IMR-90 (cell line): ENCODE measurements around the gene CALML4. TPM values are rescaled to one million over a fixed set of nuclear protein-coding genes. Genes with fewer than 3 reads are reported as not detected.

ENCODE experiments used
- ATAC-seq: fragments of 200-7000 bp; cut with Tn5 transposase; 2 replicates; pipeline ENCODE4 v1.9.1; 2020; ENCODE audit warnings: low read depth, mild to moderate bottlenecking, moderate library complexity
- BruUV-seq: library from RNA; stranded (reverse); fragments of 400-500 nt; replicated peaks from 2 replicates; lab custom pipeline; 2021; lab: Mats Ljungman, UMichigan
- CTCF ChIA-PET: fragments of 300-600 bp; formaldehyde crosslinking; extraction: SDS; loops from one replicate; lab custom pipeline; 2021; ENCODE audit warnings: antibody characterized with exemption; lab: Yijun Ruan, JAX
- POLR2A ChIA-PET: fragments of 300-600 bp; sonication (Branson Sonifier 250); formaldehyde crosslinking; loops from one replicate; lab custom pipeline; 2022; ENCODE audit warnings: antibody characterized with exemption; ENCODE audit not compliant: unreplicated experiment; lab: Charles Lee
- DNase-seq: peaks from one replicate; pipeline ENCODE4 v3.0.0; 2013
- H2AFZ ChIP-seq: replicated peaks from 2 replicates; pipeline ENCODE3; 2013; ENCODE audit warnings: low read length, mild to moderate bottlenecking; ENCODE audit not compliant: poor library complexity
- H2AK5ac ChIP-seq: 2 replicates; pipeline ENCODE4 v1.6.1; 2013; ENCODE audit warnings: low read depth, low read length, inconsistent platforms
- H2AK9ac ChIP-seq: replicated peaks from 2 replicates; pipeline ENCODE3; 2013; ENCODE audit warnings: mild to moderate bottlenecking, low read depth, low read length, moderate library complexity; ENCODE audit not compliant: poor library complexity
- H2BK120ac ChIP-seq: 2 replicates; pipeline ENCODE4 v1.6.1; 2013; ENCODE audit warnings: low read depth, low read length, inconsistent platforms
- H2BK15ac ChIP-seq: 3 replicates; pipeline ENCODE4 v1.6.1; 2013; ENCODE audit warnings: low read depth, low read length, inconsistent platforms
- H2BK20ac ChIP-seq: 2 replicates; pipeline ENCODE4 v1.6.1; 2013; ENCODE audit warnings: low read depth, mild to moderate bottlenecking, inconsistent platforms, low read length, moderate library complexity
- H2BK5ac ChIP-seq: 2 replicates; pipeline ENCODE4 v1.6.1; 2013; ENCODE audit warnings: mild to moderate bottlenecking, low read depth, low read length, inconsistent platforms; ENCODE audit not compliant: poor library complexity, severe bottlenecking
- H3K14ac ChIP-seq: replicated peaks from 2 replicates; pipeline ENCODE4 v1.6.1; 2013; ENCODE audit warnings: low read depth, low read length, inconsistent platforms
- H3K18ac ChIP-seq: 2 replicates; pipeline ENCODE4 v1.6.1; 2013; ENCODE audit warnings: low read depth, low read length, control low read depth
- H3K23ac ChIP-seq: 2 replicates; pipeline ENCODE4 v1.6.1; 2013; ENCODE audit warnings: low read depth, low read length, inconsistent platforms
- H3K27ac ChIP-seq: 2 replicates; pipeline ENCODE4 v1.5.1; 2013; ENCODE audit warnings: mild to moderate bottlenecking, control low read depth, low read length; ENCODE audit not compliant: insufficient read depth
- H3K27me3 ChIP-seq: 2 replicates; pipeline ENCODE4 v1.6.1; 2013; ENCODE audit warnings: low read length; ENCODE audit not compliant: control insufficient read depth, insufficient read depth
- H3K36me3 ChIP-seq: 2 replicates; pipeline ENCODE4 v1.6.1; 2013; ENCODE audit warnings: low read length, mixed read lengths; ENCODE audit not compliant: control insufficient read depth, insufficient read depth
- H3K4ac ChIP-seq: 2 replicates; pipeline ENCODE4 v1.6.1; 2013; ENCODE audit warnings: low read depth, low read length, inconsistent platforms
- H3K4me1 ChIP-seq: 2 replicates; pipeline ENCODE4 v1.6.1; 2013; ENCODE audit warnings: low read length, mixed read lengths; ENCODE audit not compliant: control insufficient read depth, insufficient read depth
- H3K4me2 ChIP-seq: 2 replicates; pipeline ENCODE4 v1.6.1; 2013; ENCODE audit warnings: low read depth, mild to moderate bottlenecking, control low read depth, low read length, moderate library complexity
- H3K4me3 ChIP-seq: 2 replicates; pipeline ENCODE4 v1.5.1; 2013; ENCODE audit warnings: low read depth, mild to moderate bottlenecking, control low read depth, low read length, moderate library complexity; ENCODE audit not compliant: insufficient read depth
- H3K56ac ChIP-seq: 2 replicates; pipeline ENCODE4 v1.6.1; 2013; ENCODE audit warnings: low read length, inconsistent platforms; ENCODE audit not compliant: insufficient read depth; ENCODE audit errors: extremely low read depth
- H3K79me1 ChIP-seq, 2 experiments: 2 replicates each; pipeline ENCODE4 v1.6.1; 2013; ENCODE audit warnings: low read length in 2 of 2, inconsistent platforms in 1 of 2, low read depth in 1 of 2
- H3K9ac ChIP-seq: 2 replicates; pipeline ENCODE4 v1.6.1; 2013; ENCODE audit warnings: low read depth, low read length, control low read depth
- H3K9me1 ChIP-seq: 2 replicates; pipeline ENCODE4 v1.6.1; 2013; ENCODE audit warnings: low read length, inconsistent platforms; ENCODE audit not compliant: insufficient read depth
- H3K9me3 ChIP-seq: 2 replicates; pipeline ENCODE4 v1.6.1; 2013; ENCODE audit warnings: low read length; ENCODE audit not compliant: control insufficient read depth, insufficient read depth
- H4K20me1 ChIP-seq: 2 replicates; pipeline ENCODE4 v1.6.1; 2013; ENCODE audit warnings: low read length, inconsistent platforms; ENCODE audit not compliant: insufficient read depth
- H4K5ac ChIP-seq: 2 replicates; pipeline ENCODE4 v1.6.1; 2013; ENCODE audit warnings: mild to moderate bottlenecking, low read depth, low read length, control low read depth
- H4K8ac ChIP-seq, 2 experiments: 2 replicates each; pipeline ENCODE4 v1.6.1; 2013; ENCODE audit warnings: low read depth in 2 of 2, low read length in 2 of 2, control low read depth in 1 of 2, inconsistent platforms in 1 of 2
- H4K91ac ChIP-seq: 2 replicates; pipeline ENCODE4 v1.6.1; 2013; ENCODE audit warnings: low read depth, low read length, inconsistent platforms; ENCODE audit not compliant: insufficient read depth
- BHLHE40 ChIP-seq: fragments of 150-350 bp; IDR thresholded peaks from 2 replicates; pipeline ENCODE4 v1.6.1; 2016; ENCODE audit warnings: mild to moderate bottlenecking, low read depth, low read length
- CEBPB ChIP-seq: IDR thresholded peaks from 2 replicates; pipeline ENCODE4 v1.6.1; 2012; ENCODE audit warnings: low read depth, low read length, improper control_type of control experiment
- CHD1 ChIP-seq: IDR thresholded peaks from 2 replicates; pipeline ENCODE4 v1.6.1; 2012; ENCODE audit warnings: low read depth, low read length, improper control_type of control experiment
- FOS ChIP-seq: fragments of 150-350 bp; IDR thresholded peaks from 2 replicates; pipeline ENCODE4 v1.6.1; 2016; ENCODE audit warnings: low read depth, low read length
- MAFK ChIP-seq: IDR thresholded peaks from 2 replicates; pipeline ENCODE4 v1.6.1; 2012; ENCODE audit warnings: low read depth, low read length, improper control_type of control experiment
- MAZ ChIP-seq: IDR thresholded peaks from 2 replicates; pipeline ENCODE4 v1.6.1; 2012; ENCODE audit warnings: low read depth, mild to moderate bottlenecking, low read length, improper control_type of control experiment, moderate library complexity, borderline replicate concordance
- MXI1 ChIP-seq: IDR thresholded peaks from 2 replicates; pipeline ENCODE4 v1.6.1; 2012; ENCODE audit warnings: low read depth, mild to moderate bottlenecking, low read length, moderate library complexity, borderline replicate concordance
- NFE2L2 ChIP-seq: fragments of 150-350 bp; IDR thresholded peaks from 2 replicates; pipeline ENCODE4 v1.6.1; 2016; ENCODE audit warnings: low read depth, mild to moderate bottlenecking, low read length
- POLR2A ChIP-seq: IDR thresholded peaks from 2 replicates; pipeline ENCODE4 v1.6.1; 2012; ENCODE audit warnings: mild to moderate bottlenecking, low read depth, low read length
- RAD21 ChIP-seq: IDR thresholded peaks from 2 replicates; pipeline ENCODE4 v1.6.1; 2012; ENCODE audit warnings: low read length, improper control_type of control experiment
- RCOR1 ChIP-seq: IDR thresholded peaks from 2 replicates; pipeline ENCODE4 v1.6.1; 2012; ENCODE audit warnings: mild to moderate bottlenecking, low read length, improper control_type of control experiment; ENCODE audit not compliant: insufficient replicate concordance
- RFX5 ChIP-seq: IDR thresholded peaks from 2 replicates; pipeline ENCODE4 v1.8.0; 2012; ENCODE audit warnings: low read depth, mild to moderate bottlenecking, low read length, moderate library complexity
- SMC3 ChIP-seq: fragments of 150-350 bp; IDR thresholded peaks from 2 replicates; pipeline ENCODE4 v1.6.1; 2016; ENCODE audit warnings: low read depth, mild to moderate bottlenecking, antibody characterized with exemption, low read length, moderate library complexity
- WGBS, 2 experiments: methylation state at CpG; one replicate each; pipeline versions ENCODE4 v1.1.5 to v1.1.7; 2013; ENCODE audit warnings: missing lambda C conversion rate in 2 of 2; ENCODE audit not compliant: insufficient read length in 1 of 2; ENCODE audit errors: extremely low coverage in 2 of 2; 5-methylcytosine and 5-hydroxymethylcytosine counted together
- dilution Hi-C: fragments of 300-500 bp; cut with HindIII; formaldehyde crosslinking; loops from one replicate; pipeline ENCODE4 v1.14.3; 2018; ENCODE audit warnings: low sequenced_read_pairs; ENCODE audit not compliant: unreplicated experiment
- in situ Hi-C: fragments of 300-500 bp; cut with MboI; formaldehyde crosslinking; loops from 3 replicates; pipeline ENCODE4 v1.14.3; 2019; ENCODE audit warnings: low sequenced_read_pairs, inconsistent platforms, mixed read lengths
- intact Hi-C: fragments of 100-400 bp; cut with micrococcal nuclease; formaldehyde crosslinking; loops from 2 replicates; pipeline ENCODE4 v1.10.0; 2022
- polyA plus RNA-seq, 3 experiments: library from polyadenylated mRNA; depleted of rRNA; stranded (reverse); fragments of >200 nt; gene quantifications; 2 replicates each; pipeline ENCODE4 v1.2.3, GENCODE V29; 2012; ENCODE audit warnings: low replicate concordance in 1 of 3
- total RNA-seq: library from RNA; depleted of rRNA; stranded (reverse); fragments of >200 nt; gene quantifications from 2 replicates; pipeline ENCODE4 v1.2.3, GENCODE V29; 2012
- TF ChIP-seq, protein P1 (sequence below): fragments of 150-350 bp; IDR thresholded peaks from 2 replicates; pipeline ENCODE4 v1.6.1; 2016; ENCODE audit warnings: low read depth, mild to moderate bottlenecking, low read length, moderate library complexity, borderline replicate concordance
- TF ChIP-seq, protein P2 (sequence below): conservative IDR thresholded peaks from 2 replicates; pipeline ENCODE4 v1.5.1; 2012; ENCODE audit warnings: mild to moderate bottlenecking, low read depth, low read length, improper control_type of control experiment

Gene CALML4
- total and polyA plus RNA-seq, 2 of the 4 experiments (the other 2 are of a cell fraction), result 0.36 to 1.3 TPM

DNA sequence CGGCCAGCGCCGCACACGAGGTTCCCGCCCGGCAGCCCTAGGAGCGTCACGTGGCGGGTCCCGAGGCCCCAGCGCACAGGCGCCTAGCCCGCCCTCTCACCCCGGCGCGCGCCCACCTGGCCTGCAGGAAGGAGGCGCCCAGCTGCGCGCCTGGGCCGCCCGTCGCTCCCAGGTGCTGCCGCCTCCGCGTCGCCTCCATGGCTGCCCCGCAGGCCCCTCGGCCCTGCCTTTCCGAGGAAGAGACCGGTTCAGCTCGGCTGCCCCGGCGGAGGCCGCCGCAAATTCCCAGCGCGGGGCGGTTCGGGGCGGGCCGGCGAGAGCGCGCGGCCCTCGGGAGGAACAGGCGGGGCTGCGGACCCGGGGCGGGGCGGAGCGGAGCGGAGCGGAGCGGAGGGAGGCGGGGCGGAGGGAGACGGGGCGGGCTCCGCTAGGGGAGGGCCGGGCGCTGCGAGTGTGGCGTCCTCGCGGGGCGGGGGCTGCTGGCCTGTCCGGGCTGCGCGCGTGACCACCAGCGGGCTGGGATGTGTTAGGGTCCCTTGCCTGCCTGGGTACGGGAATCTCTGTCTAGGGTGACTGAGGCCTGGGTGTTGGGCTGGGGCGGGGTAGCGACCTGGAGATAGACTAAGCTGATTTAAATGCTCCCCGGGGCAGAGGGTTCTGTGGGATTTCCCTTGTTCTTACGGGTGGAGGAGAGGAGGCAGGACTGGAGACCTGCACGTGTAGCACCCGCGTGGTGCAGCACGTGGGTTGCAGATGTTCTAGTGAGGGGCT lies 24.4 kb upstream of the CALML4 start, which contains the start of gene CLN6:
Gene CLN6 (minus strand): TSS at position 343 of the 771 bp plus-strand sequence. CDS start 144 bp downstream, at position 199.
- Histone ChIP-seq H2BK120ac (peak within 1 kb of the TSS; percentile 53; the same call in 1 of the 2 replicates), H3K4me3 (peak within 1 kb of the TSS; percentile 94), H2AFZ (peak within 1 kb of the TSS; percentile 100), H2BK5ac (peak within 1 kb of the TSS; percentile 73), H2AK5ac (peak within 1 kb of the TSS; percentile 38; the same call in 1 of the 2 replicates), H3K9me1 (peaks cover 24% of the 10 kb centered on the region), H2BK15ac (peak within 1 kb of the TSS; percentile 61; the same call in 1 of the 3 replicates), H3K4ac (peak within 1 kb of the TSS; percentile 83), H3K79me1 (peaks cover 18 to 42% of the 10 kb centered on the region in 2 experiments), H3K56ac (peak within 1 kb of the TSS; percentile 58), H2AK9ac (peak within 1 kb of the TSS; percentile 93), H2BK20ac (no peak within 1 kb of the TSS), H3K14ac (peak within 1 kb of the TSS; percentile 82), H3K9ac (peak within 1 kb of the TSS; percentile 70), H3K4me1 (peaks cover 8% of the 10 kb centered on the region), H3K18ac (peak within 1 kb of the TSS; percentile 49), H4K8ac (peak within 1 kb of the TSS; percentile 15 to 79; a peak in 2 of 4 replicates), H3K27ac (peak within 1 kb of the TSS; percentile 77), H3K23ac (peak within 1 kb of the TSS; percentile 94), H4K5ac (peak within 1 kb of the TSS; percentile 14; the same call in 1 of the 2 replicates), H3K4me2 (peak within 1 kb of the TSS; percentile 78), H3K27me3 (no peaks in the 10 kb centered on the region), H3K9me3 (no peaks in the 10 kb centered on the region), H4K20me1 (peaks cover 10% of the 10 kb centered on the region; the same call in 1 of the 2 replicates), H3K36me3 (no peaks in the 10 kb centered on the region), H4K91ac (peak within 1 kb of the TSS; percentile 80)
- 0% methylated on average over 37 of the region's 82 CpGs; no CpG with 5 or more reads in 1 of the 2 experiments for WGBS, 2 experiments
- no TSS peak for BruUV-seq
- intact Hi-C loops, result no loop called here
- dilution Hi-C loops, result no loop called here
- DNase-seq (peak; percentile 77), ATAC-seq (peak; percentile 93)
- CTCF ChIA-PET, result no interaction called here
- POLR2A ChIA-PET, result interaction anchor here (0.6 kb wide), 1 partner anchor 707 kb away, joined by 3 read pairs; no protein-coding TSS in a partner anchor
- in situ Hi-C loops, result no loop called here
- TF ChIP-seq RFX5, result no peak
- no peak for TF ChIP-seq MAFK
- 0 out of 2 replicates have a peak, but pooled peaks have one; percentile 52 for TF ChIP-seq MAZ
- no peak for TF ChIP-seq CEBPB
- no peak for TF ChIP-seq RAD21
- TF ChIP-seq FOS, result no peak
- no peak for TF ChIP-seq CHD1
- TF ChIP-seq BHLHE40, result peak; percentile 89
- TF ChIP-seq SMC3, result no peak
- TF ChIP-seq MXI1, result peak; percentile 98
- TF ChIP-seq, protein P1, sequence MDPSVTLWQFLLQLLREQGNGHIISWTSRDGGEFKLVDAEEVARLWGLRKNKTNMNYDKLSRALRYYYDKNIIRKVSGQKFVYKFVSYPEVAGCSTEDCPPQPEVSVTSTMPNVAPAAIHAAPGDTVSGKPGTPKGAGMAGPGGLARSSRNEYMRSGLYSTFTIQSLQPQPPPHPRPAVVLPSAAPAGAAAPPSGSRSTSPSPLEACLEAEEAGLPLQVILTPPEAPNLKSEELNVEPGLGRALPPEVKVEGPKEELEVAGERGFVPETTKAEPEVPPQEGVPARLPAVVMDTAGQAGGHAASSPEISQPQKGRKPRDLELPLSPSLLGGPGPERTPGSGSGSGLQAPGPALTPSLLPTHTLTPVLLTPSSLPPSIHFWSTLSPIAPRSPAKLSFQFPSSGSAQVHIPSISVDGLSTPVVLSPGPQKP, result no peak
- TF ChIP-seq, protein P2, sequence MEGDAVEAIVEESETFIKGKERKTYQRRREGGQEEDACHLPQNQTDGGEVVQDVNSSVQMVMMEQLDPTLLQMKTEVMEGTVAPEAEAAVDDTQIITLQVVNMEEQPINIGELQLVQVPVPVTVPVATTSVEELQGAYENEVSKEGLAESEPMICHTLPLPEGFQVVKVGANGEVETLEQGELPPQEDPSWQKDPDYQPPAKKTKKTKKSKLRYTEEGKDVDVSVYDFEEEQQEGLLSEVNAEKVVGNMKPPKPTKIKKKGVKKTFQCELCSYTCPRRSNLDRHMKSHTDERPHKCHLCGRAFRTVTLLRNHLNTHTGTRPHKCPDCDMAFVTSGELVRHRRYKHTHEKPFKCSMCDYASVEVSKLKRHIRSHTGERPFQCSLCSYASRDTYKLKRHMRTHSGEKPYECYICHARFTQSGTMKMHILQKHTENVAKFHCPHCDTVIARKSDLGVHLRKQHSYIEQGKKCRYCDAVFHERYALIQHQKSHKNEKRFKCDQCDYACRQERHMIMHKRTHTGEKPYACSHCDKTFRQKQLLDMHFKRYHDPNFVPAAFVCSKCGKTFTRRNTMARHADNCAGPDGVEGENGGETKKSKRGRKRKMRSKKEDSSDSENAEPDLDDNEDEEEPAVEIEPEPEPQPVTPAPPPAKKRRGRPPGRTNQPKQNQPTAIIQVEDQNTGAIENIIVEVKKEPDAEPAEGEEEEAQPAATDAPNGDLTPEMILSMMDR, result no peak
- TF ChIP-seq NFE2L2, result no peak
- TF ChIP-seq POLR2A, result peak; percentile 45; the same call in 1 of the 2 replicates
- TF ChIP-seq RCOR1, result no peak
